OCI-LY1 (cell line): ENCODE results near the gene IQCM.

Source experiments
- EZH2 ChIP-seq: fragments of 200-600 bp; sonication (generic), shearing (Covaris generic); IDR thresholded peaks from 2 replicates; pipeline ENCODE4 v1.8.0; 2017; ENCODE audit warnings: borderline replicate concordance, mixed run types, mild to moderate bottlenecking, antibody characterized with exemption, low read length, moderate library complexity, mixed read lengths
- TF ChIP-seq, protein P1 (sequence below): fragments of 200-600 bp; sonication (generic), shearing (Covaris generic); IDR thresholded peaks from 2 replicates; pipeline ENCODE4 v1.5.1; 2017; ENCODE audit warnings: mild to moderate bottlenecking, antibody characterized with exemption, low read length, moderate library complexity, mixed read lengths

DNA sequence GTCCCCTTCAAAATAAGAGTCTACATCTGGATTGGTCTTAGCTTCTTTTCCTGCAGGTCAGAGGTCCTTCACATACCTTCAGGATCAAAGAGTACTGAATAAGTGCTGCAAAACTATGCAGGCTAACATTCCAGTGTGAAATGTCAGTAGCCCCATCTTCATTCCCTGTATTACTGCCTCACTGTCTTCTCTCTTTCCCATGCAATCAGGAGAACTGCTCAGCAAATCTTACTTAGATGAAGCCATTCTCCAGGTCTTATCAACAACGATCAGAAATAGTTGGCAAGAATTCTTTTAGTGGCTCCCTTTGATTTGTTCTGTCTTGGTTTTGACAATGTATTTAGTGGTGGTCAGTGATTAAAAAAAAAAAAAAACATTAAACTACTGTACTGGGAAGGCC lies 26.0 kb upstream of the IQCM start:
- TF ChIP-seq, protein P1, sequence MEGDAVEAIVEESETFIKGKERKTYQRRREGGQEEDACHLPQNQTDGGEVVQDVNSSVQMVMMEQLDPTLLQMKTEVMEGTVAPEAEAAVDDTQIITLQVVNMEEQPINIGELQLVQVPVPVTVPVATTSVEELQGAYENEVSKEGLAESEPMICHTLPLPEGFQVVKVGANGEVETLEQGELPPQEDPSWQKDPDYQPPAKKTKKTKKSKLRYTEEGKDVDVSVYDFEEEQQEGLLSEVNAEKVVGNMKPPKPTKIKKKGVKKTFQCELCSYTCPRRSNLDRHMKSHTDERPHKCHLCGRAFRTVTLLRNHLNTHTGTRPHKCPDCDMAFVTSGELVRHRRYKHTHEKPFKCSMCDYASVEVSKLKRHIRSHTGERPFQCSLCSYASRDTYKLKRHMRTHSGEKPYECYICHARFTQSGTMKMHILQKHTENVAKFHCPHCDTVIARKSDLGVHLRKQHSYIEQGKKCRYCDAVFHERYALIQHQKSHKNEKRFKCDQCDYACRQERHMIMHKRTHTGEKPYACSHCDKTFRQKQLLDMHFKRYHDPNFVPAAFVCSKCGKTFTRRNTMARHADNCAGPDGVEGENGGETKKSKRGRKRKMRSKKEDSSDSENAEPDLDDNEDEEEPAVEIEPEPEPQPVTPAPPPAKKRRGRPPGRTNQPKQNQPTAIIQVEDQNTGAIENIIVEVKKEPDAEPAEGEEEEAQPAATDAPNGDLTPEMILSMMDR = no peak
- no peak for TF ChIP-seq EZH2
